GM23248 (cell line): Measurements from ENCODE around the gene BRME1.

Source experiments
- EZH2 ChIP-seq: fragments of 200-600 bp; sonication (generic); IDR thresholded peaks from 2 replicates; pipeline ENCODE4 v1.6.1; 2018; ENCODE audit warnings: antibody characterized with exemption, mild to moderate bottlenecking; ENCODE audit not compliant: insufficient read depth, poor library complexity, severe bottlenecking
- EZH2phosphoT487 ChIP-seq: fragments of 200-600 bp; sonication (generic); IDR thresholded peaks from 2 replicates; pipeline ENCODE4 v1.6.1; 2018; ENCODE audit warnings: antibody characterized with exemption, moderate library complexity, mild to moderate bottlenecking, low read depth; ENCODE audit not compliant: insufficient read depth

DNA sequence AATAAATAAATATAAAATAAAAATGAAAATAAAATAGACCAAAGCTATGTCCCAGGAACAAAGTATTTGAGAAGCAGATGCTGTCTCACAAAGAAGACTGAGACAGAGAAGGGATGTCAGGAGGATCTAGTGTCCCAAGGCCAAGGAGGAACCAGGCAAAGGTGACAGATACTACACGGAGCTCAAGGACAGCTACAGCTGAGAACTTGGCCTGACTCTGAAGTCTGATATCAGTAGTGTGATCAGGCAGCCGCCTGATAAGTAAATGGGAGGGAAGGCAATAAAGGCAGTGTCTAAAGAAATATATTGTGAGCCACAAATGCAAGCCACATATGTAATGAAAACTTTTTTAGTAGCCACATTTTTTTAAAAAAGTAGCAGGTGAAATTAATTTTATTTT, 49.4 kb downstream of the BRME1 start:
- TF ChIP-seq EZH2 (no peak), EZH2phosphoT487 (no peak)
